GM21367 (cell line): Measurements from ENCODE around the gene EEPD1.

Experiments
- ATAC-seq: cut with Tn5 transposase; IDR thresholded peaks from one replicate; pipeline ENCODE4 v1.9.1; 2021; ENCODE audit not compliant: unreplicated experiment

EEPD1 gene

GRCh38 chr7:36154255-36155212 lies 1.5 kb downstream of the EEPD1 start:
- no peak for ATAC-seq

- no peak for ATAC-seq
These were observed 2.8 kb downstream of the EEPD1 start for GRCh38 chr7:36155811-36156361.

GRCh38 chr7:36157527-36158320 lies 4.7 kb downstream of the EEPD1 start:
- ATAC-seq = no peak

GRCh38 chr7:36158321-36158605 lies 5.2 kb downstream of the EEPD1 start:
- ATAC-seq = no peak

- no peak for ATAC-seq
These were observed 6.6 kb downstream of the EEPD1 start for GRCh38 chr7:36159618-36160017.

- ATAC-seq = no peak
These were observed 7.3 kb downstream of the EEPD1 start for GRCh38 chr7:36160313-36160712.

GRCh38 chr7:36161996-36162395 lies 8.9 kb downstream of the EEPD1 start:
- ATAC-seq = no peak

- no peak for ATAC-seq
These were observed 12.0 kb downstream of the EEPD1 start for GRCh38 chr7:36165059-36165458.

- ATAC-seq = no peak
These were observed 12.7 kb downstream of the EEPD1 start for GRCh38 chr7:36165802-36166201.

- ATAC-seq = no peak
These were observed 14.5 kb downstream of the EEPD1 start for GRCh38 chr7:36167403-36168050.

- ATAC-seq = no peak
These were observed 18.4 kb downstream of the EEPD1 start for GRCh38 chr7:36171503-36171902.

- no peak for ATAC-seq
These were observed 22.8 kb downstream of the EEPD1 start for GRCh38 chr7:36175886-36176285.

- no peak for ATAC-seq
These were observed 23.6 kb downstream of the EEPD1 start for GRCh38 chr7:36176697-36177096.

GRCh38 chr7:36180121-36180520 lies 27.1 kb downstream of the EEPD1 start:
- ATAC-seq = no peak

GRCh38 chr7:36181668-36182067 lies 28.6 kb downstream of the EEPD1 start:
- ATAC-seq = no peak

- ATAC-seq = no peak
These were observed 30.0 kb downstream of the EEPD1 start for GRCh38 chr7:36182854-36183604.

GRCh38 chr7:36185092-36185491 lies 32.0 kb downstream of the EEPD1 start:
- no peak for ATAC-seq

- no peak for ATAC-seq
These were observed 32.7 kb downstream of the EEPD1 start for GRCh38 chr7:36185756-36186155.

- ATAC-seq = no peak
These were observed 33.5 kb downstream of the EEPD1 start for GRCh38 chr7:36186359-36187121.

GRCh38 chr7:36188266-36188665 lies 35.2 kb downstream of the EEPD1 start:
- ATAC-seq = no peak
